Measurements from ENCODE around the gene TUSC7.

The TUSC7 gene

GRCh38 chr3:116707531-116707930 is 2.0 kb upstream of the TUSC7 start:
- H3K4me1 ChIP-seq (ENCODE audit: control insufficient read depth, insufficient read depth, low read length): no peaks in the 10 kb centered on the region
- no peaks in the 10 kb centered on the region for H3K27me3 ChIP-seq (ENCODE audit: control insufficient read depth, insufficient read depth, low read length)
- no peaks in the 10 kb centered on the region for H3K36me3 ChIP-seq (ENCODE audit: control insufficient read depth, insufficient read depth, low read length)
- H3K4me3 ChIP-seq (ENCODE audit: low read depth, low read length): no peak overlapping the region
- H3K27ac ChIP-seq (ENCODE audit: low read depth, low read length): no peak overlapping the region
- H3K9ac ChIP-seq (ENCODE audit: low read length): no peak overlapping the region
- no peaks in the 10 kb centered on the region for H3K9me3 ChIP-seq (ENCODE audit: control insufficient read depth, insufficient read depth, low read depth, low read length)

GRCh38 chr3:116716490-116716889 is 6.9 kb downstream of the TUSC7 start:
- H3K27me3 ChIP-seq (ENCODE audit: control insufficient read depth, insufficient read depth, low read length): no peaks in the 10 kb centered on the region
- no peaks in the 10 kb centered on the region; the same call in 1 of the 2 replicates for H3K4me1 ChIP-seq (ENCODE audit: control insufficient read depth, insufficient read depth, low read length)
- no peak overlapping the region for H3K9ac ChIP-seq (ENCODE audit: low read length)
- H3K4me3 ChIP-seq (ENCODE audit: low read depth, low read length): no peak overlapping the region
- no peak overlapping the region; the same call in 1 of the 2 replicates for H3K27ac ChIP-seq (ENCODE audit: low read depth, low read length)
- no peaks in the 10 kb centered on the region for H3K9me3 ChIP-seq (ENCODE audit: control insufficient read depth, insufficient read depth, low read depth, low read length)
- no peaks in the 10 kb centered on the region for H3K36me3 ChIP-seq (ENCODE audit: control insufficient read depth, insufficient read depth, low read length)

GRCh38 chr3:116717566-116717965 is 8.0 kb downstream of the TUSC7 start:
- no peaks in the 10 kb centered on the region for H3K27me3 ChIP-seq (ENCODE audit: control insufficient read depth, insufficient read depth, low read length)
- no peak overlapping the region for H3K4me3 ChIP-seq (ENCODE audit: low read depth, low read length)
- no peaks in the 10 kb centered on the region for H3K36me3 ChIP-seq (ENCODE audit: control insufficient read depth, insufficient read depth, low read length)
- H3K27ac ChIP-seq (ENCODE audit: low read depth, low read length): no peak overlapping the region
- no peaks in the 10 kb centered on the region for H3K9me3 ChIP-seq (ENCODE audit: control insufficient read depth, insufficient read depth, low read depth, low read length)
- H3K9ac ChIP-seq (ENCODE audit: low read length): peak overlapping the region; percentile 61
- H3K4me1 ChIP-seq (ENCODE audit: control insufficient read depth, insufficient read depth, low read length): no peaks in the 10 kb centered on the region; the same call in 1 of the 2 replicates

DNA sequence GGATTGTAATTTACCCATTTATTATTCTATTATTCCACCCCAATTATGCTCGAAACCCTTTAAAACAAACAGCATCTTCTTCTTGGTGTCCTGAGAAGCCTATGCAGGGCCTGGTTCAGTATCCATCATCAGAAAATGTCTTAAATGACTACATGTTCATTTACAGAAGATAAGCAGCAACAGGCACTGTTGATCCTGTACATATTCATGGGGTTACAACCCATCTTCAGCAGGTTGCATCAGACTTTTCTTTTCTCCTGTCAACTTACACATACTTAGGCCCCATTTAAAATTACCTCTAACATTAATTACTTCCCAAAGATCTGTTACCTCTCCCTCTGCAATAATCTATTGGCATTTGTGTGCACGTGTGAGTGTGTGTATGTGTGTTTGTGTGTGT is 18.9 kb downstream of the TUSC7 start:
- H3K9me3 ChIP-seq (ENCODE audit: control insufficient read depth, insufficient read depth, low read depth, low read length): no peaks in the 10 kb centered on the region
- no peaks in the 10 kb centered on the region for H3K4me1 ChIP-seq (ENCODE audit: control insufficient read depth, insufficient read depth, low read length)
- no peak overlapping the region for H3K27ac ChIP-seq (ENCODE audit: low read depth, low read length)

GRCh38 chr3:116734243-116734642 is 24.7 kb downstream of the TUSC7 start:
- Histone ChIP-seq H3K27ac (ENCODE audit: low read depth, low read length) (no peak overlapping the region), H3K4me3 (ENCODE audit: low read depth, low read length) (no peak overlapping the region), H3K9me3 (ENCODE audit: control insufficient read depth, insufficient read depth, low read depth, low read length) (peaks cover 12% of the 10 kb centered on the region), H3K9ac (ENCODE audit: low read length) (no peak overlapping the region), H3K27me3 (ENCODE audit: control insufficient read depth, insufficient read depth, low read length) (no peaks in the 10 kb centered on the region), H3K4me1 (ENCODE audit: control insufficient read depth, insufficient read depth, low read length) (no peaks in the 10 kb centered on the region), H3K36me3 (ENCODE audit: control insufficient read depth, insufficient read depth, low read length) (no peaks in the 10 kb centered on the region)

More for the DNA sequence above, 18.9 kb downstream of the TUSC7 start:
- H3K4me3 ChIP-seq (ENCODE audit: low read depth, low read length): no peak overlapping the region
- H3K27me3 ChIP-seq (ENCODE audit: control insufficient read depth, insufficient read depth, low read length): no peaks in the 10 kb centered on the region
- no peak overlapping the region for H3K9ac ChIP-seq (ENCODE audit: low read length)
- no peaks in the 10 kb centered on the region for H3K36me3 ChIP-seq (ENCODE audit: control insufficient read depth, insufficient read depth, low read length)

GRCh38 chr3:116739678-116740077 is 30.1 kb downstream of the TUSC7 start:
- Histone ChIP-seq H3K36me3 (ENCODE audit: control insufficient read depth, insufficient read depth, low read length) (no peaks in the 10 kb centered on the region), H3K4me3 (ENCODE audit: low read depth, low read length) (no peak overlapping the region), H3K27ac (ENCODE audit: low read depth, low read length) (no peak overlapping the region), H3K4me1 (ENCODE audit: control insufficient read depth, insufficient read depth, low read length) (no peaks in the 10 kb centered on the region), H3K9me3 (ENCODE audit: control insufficient read depth, insufficient read depth, low read depth, low read length) (peaks cover 12% of the 10 kb centered on the region), H3K27me3 (ENCODE audit: control insufficient read depth, insufficient read depth, low read length) (no peaks in the 10 kb centered on the region), H3K9ac (ENCODE audit: low read length) (no peak overlapping the region)

DNA sequence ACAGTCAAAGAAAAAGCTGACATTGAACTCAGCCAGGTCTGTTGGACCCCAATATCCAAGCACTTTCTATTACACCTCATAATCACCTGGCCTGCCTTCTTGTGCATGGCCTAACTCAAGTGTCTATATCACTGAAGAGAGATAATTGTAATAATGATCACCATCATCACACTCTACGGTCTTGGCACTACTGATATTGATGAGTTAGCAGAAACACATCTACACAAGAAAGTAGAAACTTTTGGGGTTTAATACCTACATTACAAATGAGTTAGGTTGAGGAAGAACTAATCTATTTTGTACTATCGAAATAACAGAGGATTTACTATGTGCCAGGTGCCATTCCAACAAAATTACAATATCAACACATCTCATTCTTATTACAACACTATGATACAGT is 30.7 kb downstream of the TUSC7 start:
- Histone ChIP-seq H3K4me3 (ENCODE audit: low read depth, low read length) (no peak overlapping the region), H3K27ac (ENCODE audit: low read depth, low read length) (no peak overlapping the region), H3K9me3 (ENCODE audit: control insufficient read depth, insufficient read depth, low read depth, low read length) (peaks cover 8% of the 10 kb centered on the region), H3K4me1 (ENCODE audit: control insufficient read depth, insufficient read depth, low read length) (no peaks in the 10 kb centered on the region), H3K9ac (ENCODE audit: low read length) (no peak overlapping the region), H3K27me3 (ENCODE audit: control insufficient read depth, insufficient read depth, low read length) (no peaks in the 10 kb centered on the region), H3K36me3 (ENCODE audit: control insufficient read depth, insufficient read depth, low read length) (no peaks in the 10 kb centered on the region)

GRCh38 chr3:116741467-116741866 is 31.9 kb downstream of the TUSC7 start:
- Histone ChIP-seq H3K27ac (ENCODE audit: low read depth, low read length) (no peak overlapping the region), H3K4me3 (ENCODE audit: low read depth, low read length) (no peak overlapping the region), H3K4me1 (ENCODE audit: control insufficient read depth, insufficient read depth, low read length) (no peaks in the 10 kb centered on the region), H3K9ac (ENCODE audit: low read length) (no peak overlapping the region), H3K9me3 (ENCODE audit: control insufficient read depth, insufficient read depth, low read depth, low read length) (no peaks in the 10 kb centered on the region; the same call in 1 of the 2 replicates), H3K36me3 (ENCODE audit: control insufficient read depth, insufficient read depth, low read length) (no peaks in the 10 kb centered on the region), H3K27me3 (ENCODE audit: control insufficient read depth, insufficient read depth, low read length) (no peaks in the 10 kb centered on the region)

GRCh38 chr3:116743062-116743461 is 33.5 kb downstream of the TUSC7 start:
- no peak overlapping the region for H3K4me3 ChIP-seq (ENCODE audit: low read depth, low read length)
- H3K9me3 ChIP-seq (ENCODE audit: control insufficient read depth, insufficient read depth, low read depth, low read length): no peaks in the 10 kb centered on the region
- H3K27me3 ChIP-seq (ENCODE audit: control insufficient read depth, insufficient read depth, low read length): no peaks in the 10 kb centered on the region
- H3K27ac ChIP-seq (ENCODE audit: low read depth, low read length): no peak overlapping the region
- H3K36me3 ChIP-seq (ENCODE audit: control insufficient read depth, insufficient read depth, low read length): no peaks in the 10 kb centered on the region
- no peaks in the 10 kb centered on the region for H3K4me1 ChIP-seq (ENCODE audit: control insufficient read depth, insufficient read depth, low read length)
- H3K9ac ChIP-seq (ENCODE audit: low read length): no peak overlapping the region

- no peak overlapping the region for H3K4me3 ChIP-seq (ENCODE audit: low read depth, low read length)
- no peaks in the 10 kb centered on the region for H3K36me3 ChIP-seq (ENCODE audit: control insufficient read depth, insufficient read depth, low read length)
- no peak overlapping the region for H3K27ac ChIP-seq (ENCODE audit: low read depth, low read length)
- no peaks in the 10 kb centered on the region for H3K9me3 ChIP-seq (ENCODE audit: control insufficient read depth, insufficient read depth, low read depth, low read length)
- no peak overlapping the region for H3K9ac ChIP-seq (ENCODE audit: low read length)
- H3K27me3 ChIP-seq (ENCODE audit: control insufficient read depth, insufficient read depth, low read length): no peaks in the 10 kb centered on the region
- no peaks in the 10 kb centered on the region for H3K4me1 ChIP-seq (ENCODE audit: control insufficient read depth, insufficient read depth, low read length)
These were observed 39.8 kb downstream of the TUSC7 start for GRCh38 chr3:116749388-116749787.

DNA sequence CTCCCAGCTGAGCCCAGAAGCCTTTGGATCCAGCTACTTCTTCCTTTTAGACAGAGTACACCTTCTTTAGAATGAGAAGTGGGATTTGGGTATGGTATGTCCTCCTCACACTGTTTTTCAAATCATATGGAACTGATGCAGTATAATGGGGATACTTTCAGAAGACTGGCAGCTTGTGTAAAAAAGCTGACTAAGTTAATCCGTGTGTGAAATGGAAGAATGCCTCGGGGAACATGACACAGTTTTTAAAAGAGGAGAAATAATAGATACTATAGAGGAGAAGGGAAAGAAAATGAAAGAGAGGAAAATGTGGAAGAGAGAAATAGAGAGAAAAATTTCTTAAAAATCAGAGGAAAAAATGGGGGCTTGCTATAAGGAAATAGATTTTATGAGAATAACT is 47.7 kb downstream of the TUSC7 start:
- H3K4me1 ChIP-seq (ENCODE audit: control insufficient read depth, insufficient read depth, low read length): peaks cover 16% of the 10 kb centered on the region
- H3K27me3 ChIP-seq (ENCODE audit: control insufficient read depth, insufficient read depth, low read length): no peaks in the 10 kb centered on the region
- H3K9ac ChIP-seq (ENCODE audit: low read length): no peak overlapping the region
- H3K4me3 ChIP-seq (ENCODE audit: low read depth, low read length): no peak overlapping the region
- H3K36me3 ChIP-seq (ENCODE audit: control insufficient read depth, insufficient read depth, low read length): no peaks in the 10 kb centered on the region
- no peaks in the 10 kb centered on the region for H3K9me3 ChIP-seq (ENCODE audit: control insufficient read depth, insufficient read depth, low read depth, low read length)
- no peak overlapping the region for H3K27ac ChIP-seq (ENCODE audit: low read depth, low read length)

DNA sequence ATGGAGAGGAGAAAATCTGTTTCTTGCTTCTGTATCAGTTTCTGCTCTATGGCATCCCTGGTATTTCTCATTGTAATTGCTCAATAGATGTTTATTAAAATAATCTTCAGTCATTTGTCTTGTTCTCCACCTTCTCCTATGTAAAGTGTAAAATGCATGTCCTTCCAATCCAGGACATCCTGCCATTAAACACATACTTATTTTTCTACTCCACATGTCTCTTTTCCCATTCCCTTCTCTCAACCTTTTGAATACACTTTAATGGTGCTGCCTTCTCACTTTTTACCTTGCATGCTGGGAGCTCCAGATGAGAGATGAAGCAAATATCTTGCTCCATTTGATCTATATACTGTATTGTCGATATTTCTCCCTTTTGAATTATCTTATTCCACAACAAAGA is 49.7 kb downstream of the TUSC7 start:
- Histone ChIP-seq H3K9me3 (ENCODE audit: control insufficient read depth, insufficient read depth, low read depth, low read length) (no peaks in the 10 kb centered on the region), H3K27me3 (ENCODE audit: control insufficient read depth, insufficient read depth, low read length) (no peaks in the 10 kb centered on the region), H3K4me3 (ENCODE audit: low read depth, low read length) (no peak overlapping the region), H3K9ac (ENCODE audit: low read length) (no peak overlapping the region), H3K27ac (ENCODE audit: low read depth, low read length) (no peak overlapping the region), H3K36me3 (ENCODE audit: control insufficient read depth, insufficient read depth, low read length) (no peaks in the 10 kb centered on the region), H3K4me1 (ENCODE audit: control insufficient read depth, insufficient read depth, low read length) (peaks cover 16% of the 10 kb centered on the region)

All from HUES6 (cell line).